GM21528 (cell line): ENCODE results near the gene PIGS.
A peak's percentile ranks its signal among the peaks of the same experiment; 100 is the strongest.
"Not testable (repeated sequence)": the region's sequence is repeated elsewhere in the genome, so short reads cannot be mapped to it uniquely, and the experiment has no call there.

Experiments used
- ATAC-seq: cut with Tn5 transposase; IDR thresholded peaks from one replicate; pipeline ENCODE4 v1.9.1; 2021; ENCODE audit warnings: mild to moderate bottlenecking, moderate library complexity; ENCODE audit not compliant: unreplicated experiment, low FRiP score

The PIGS gene

GRCh38 chr17:28571361-28572122 lies at the start of gene PIGS:
Gene PIGS (minus strand): TSS chr17:28571524. CDS start chr17:28571496, 28 bp downstream.
- peak; percentile 77 for ATAC-seq

GRCh38 chr17:28620010-28620409 lies 48.7 kb upstream of the PIGS start:
- no peak for ATAC-seq

GRCh38 chr17:28618464-28618863 lies 47.1 kb upstream of the PIGS start:
- no peak for ATAC-seq

GRCh38 chr17:28616281-28616680 lies 45.0 kb upstream of the PIGS start:
- no peak for ATAC-seq

GRCh38 chr17:28615260-28615940 lies 44.1 kb upstream of the PIGS start:
- no peak for ATAC-seq

GRCh38 chr17:28613931-28614381 lies 42.6 kb upstream of the PIGS start, which contains the start of gene RSKR:
Gene RSKR (minus strand): TSS chr17:28614185. CDS start chr17:28614161, 24 bp downstream.
- no peak for ATAC-seq

- no peak for ATAC-seq
Measured at GRCh38 chr17:28612936-28613872, 41.9 kb upstream of the PIGS start.

GRCh38 chr17:28612531-28612930 lies 41.2 kb upstream of the PIGS start:
- ATAC-seq = no peak

- ATAC-seq = no peak
Measured at GRCh38 chr17:28610376-28610775, 39.1 kb upstream of the PIGS start.

GRCh38 chr17:28604031-28604430 lies 32.7 kb upstream of the PIGS start:
- not testable (repeated sequence) for ATAC-seq

- ATAC-seq = peak; percentile 50
Measured at GRCh38 chr17:28599311-28600184, 28.2 kb upstream of the PIGS start.

- ATAC-seq = peak; percentile 76
Measured at GRCh38 chr17:28598799-28599310, 27.5 kb upstream of the PIGS start, which contains the start of gene SPAG5. Gene SPAG5 (minus strand): TSS chr17:28599025. CDS start chr17:28598946, 79 bp downstream.

GRCh38 chr17:28598389-28598788 lies 27.1 kb upstream of the PIGS start:
- ATAC-seq = peak; percentile 3

- ATAC-seq = no peak
Measured at GRCh38 chr17:28597606-28598383, 26.5 kb upstream of the PIGS start.

GRCh38 chr17:28592260-28592659 lies 20.9 kb upstream of the PIGS start:
- no peak for ATAC-seq

- ATAC-seq = no peak
Measured at GRCh38 chr17:28585851-28586250, 14.5 kb upstream of the PIGS start.

GRCh38 chr17:28584434-28584833 lies 13.1 kb upstream of the PIGS start:
- no peak for ATAC-seq

- ATAC-seq = no peak
Measured at GRCh38 chr17:28582513-28582912, 11.2 kb upstream of the PIGS start.

GRCh38 chr17:28580959-28581358 lies 9.6 kb upstream of the PIGS start:
- ATAC-seq = no peak
